LNCaP clone FGC (cell line): ENCODE data around the gene PAK4.

Source experiments
- DNase-seq: peaks from one replicate; pipeline ENCODE4 v3.0.0-alpha.2; 2011; ENCODE audit warnings: low read depth
- H3K4me3 ChIP-seq: 2 replicates; pipeline ENCODE4 v1.5.1; 2011; ENCODE audit warnings: mild to moderate bottlenecking, low read depth, low read length, control low read depth
- TF ChIP-seq, protein P1 (sequence below): IDR thresholded peaks from 2 replicates; pipeline ENCODE4 v1.5.1; 2012; ENCODE audit warnings: mild to moderate bottlenecking; ENCODE audit not compliant: control insufficient read depth, insufficient read depth; ENCODE audit errors: extremely low read depth

The PAK4 gene

DNA sequence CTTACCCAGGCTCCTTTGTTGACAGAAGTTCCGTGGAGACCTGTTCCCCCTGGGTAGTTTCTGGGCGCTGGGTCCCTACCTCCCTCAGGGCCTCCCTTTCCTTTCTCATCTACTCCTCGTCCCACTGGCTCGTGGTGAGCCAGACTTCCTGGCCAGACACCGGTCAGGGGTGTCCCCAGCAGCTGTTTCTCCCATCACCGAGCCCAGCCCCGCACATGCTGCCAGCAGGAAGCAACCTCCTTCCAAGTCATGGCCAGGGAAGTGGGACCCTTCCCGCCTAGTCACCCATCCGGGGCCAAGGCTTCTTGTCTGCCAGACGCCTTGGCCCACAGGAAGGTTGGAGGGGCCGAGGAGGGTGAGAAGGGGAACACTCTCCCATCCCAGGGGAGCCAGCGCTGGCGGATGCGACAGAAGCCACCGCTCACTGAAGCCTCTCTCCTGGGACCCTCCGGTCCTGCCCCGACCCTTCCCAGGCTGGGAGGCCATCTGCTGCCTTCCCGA is 5.7 kb downstream of the PAK4 start:
- no peak for DNase-seq
- H3K4me3 ChIP-seq = peak overlapping the region; percentile 26; the same call in 1 of the 2 replicates
- TF ChIP-seq, protein P1, sequence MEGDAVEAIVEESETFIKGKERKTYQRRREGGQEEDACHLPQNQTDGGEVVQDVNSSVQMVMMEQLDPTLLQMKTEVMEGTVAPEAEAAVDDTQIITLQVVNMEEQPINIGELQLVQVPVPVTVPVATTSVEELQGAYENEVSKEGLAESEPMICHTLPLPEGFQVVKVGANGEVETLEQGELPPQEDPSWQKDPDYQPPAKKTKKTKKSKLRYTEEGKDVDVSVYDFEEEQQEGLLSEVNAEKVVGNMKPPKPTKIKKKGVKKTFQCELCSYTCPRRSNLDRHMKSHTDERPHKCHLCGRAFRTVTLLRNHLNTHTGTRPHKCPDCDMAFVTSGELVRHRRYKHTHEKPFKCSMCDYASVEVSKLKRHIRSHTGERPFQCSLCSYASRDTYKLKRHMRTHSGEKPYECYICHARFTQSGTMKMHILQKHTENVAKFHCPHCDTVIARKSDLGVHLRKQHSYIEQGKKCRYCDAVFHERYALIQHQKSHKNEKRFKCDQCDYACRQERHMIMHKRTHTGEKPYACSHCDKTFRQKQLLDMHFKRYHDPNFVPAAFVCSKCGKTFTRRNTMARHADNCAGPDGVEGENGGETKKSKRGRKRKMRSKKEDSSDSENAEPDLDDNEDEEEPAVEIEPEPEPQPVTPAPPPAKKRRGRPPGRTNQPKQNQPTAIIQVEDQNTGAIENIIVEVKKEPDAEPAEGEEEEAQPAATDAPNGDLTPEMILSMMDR = no peak

DNA sequence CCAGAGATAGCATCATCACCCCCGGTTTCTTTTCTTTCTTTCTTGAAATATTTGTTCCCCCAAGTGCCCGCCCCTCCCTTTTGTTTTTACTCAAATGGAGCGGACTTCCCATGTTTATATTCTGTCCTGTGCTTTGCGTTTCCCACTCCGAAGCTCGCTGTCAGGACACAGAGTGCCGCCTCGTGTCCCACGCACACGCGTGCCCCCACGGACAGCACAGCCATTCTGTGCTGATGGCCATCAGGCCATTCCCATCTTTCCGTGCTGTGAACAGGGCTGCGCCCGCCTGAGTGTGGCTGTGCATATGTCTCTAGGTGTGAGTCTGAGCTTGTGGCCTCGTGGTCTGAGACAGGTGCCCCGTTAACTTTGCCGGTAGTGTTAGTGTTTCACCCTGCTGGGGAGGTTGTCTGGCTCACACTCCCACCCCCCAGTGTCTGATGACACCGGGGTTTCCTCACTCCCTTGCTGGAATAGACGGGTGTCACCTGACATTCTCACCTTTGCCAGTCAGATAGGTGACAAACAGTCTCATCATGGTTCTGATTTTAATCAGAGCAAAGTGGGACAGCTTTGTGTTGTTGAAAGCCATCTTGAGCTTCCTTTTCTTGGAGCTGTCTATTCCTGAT is 6.9 kb downstream of the PAK4 start:
- TF ChIP-seq, protein P1 = no peak
- no peak for DNase-seq
- no peak overlapping the region for H3K4me3 ChIP-seq

DNA sequence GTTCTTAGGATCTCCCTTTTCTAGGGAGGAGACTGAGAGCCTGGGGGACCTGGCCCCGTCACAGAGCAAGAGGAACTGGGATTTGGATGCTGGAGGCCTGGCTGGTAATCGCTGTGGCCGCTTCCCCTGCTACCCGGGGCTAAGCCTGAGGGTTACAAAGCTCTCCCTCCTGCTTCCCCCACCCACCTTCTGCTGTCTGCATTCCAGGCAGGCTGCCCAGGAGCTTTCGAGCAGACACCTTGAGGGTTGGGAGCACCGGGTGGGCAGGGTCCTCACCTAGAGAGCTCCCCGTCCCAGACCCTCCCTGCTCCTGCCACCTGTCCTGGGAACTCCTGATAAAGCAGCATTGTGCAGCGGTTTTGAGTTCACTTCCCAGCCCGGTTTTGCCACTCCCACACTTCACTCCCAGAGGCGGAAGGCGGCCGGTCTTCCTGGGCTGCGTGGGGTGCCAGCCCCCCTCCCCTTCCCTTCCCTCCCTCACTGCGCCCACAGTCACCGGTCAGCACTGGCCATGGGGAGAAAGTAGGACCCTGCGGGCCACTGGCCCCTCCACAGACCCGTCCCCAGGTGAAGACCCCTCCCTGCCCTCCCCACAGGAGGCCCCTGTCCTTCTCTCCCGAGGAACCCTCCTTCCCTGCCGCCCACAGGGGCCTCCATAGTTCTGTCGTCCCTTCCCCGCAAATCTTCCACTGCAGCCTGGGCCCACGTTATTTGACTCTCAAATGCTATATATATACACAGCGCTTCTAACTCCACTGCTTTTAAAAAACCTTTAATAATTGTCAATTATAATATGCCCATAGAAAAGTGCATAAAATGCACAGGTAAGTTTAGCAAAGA is 8.1 kb downstream of the PAK4 start:
- DNase-seq = no peak
- H3K4me3 ChIP-seq = no peak overlapping the region
- TF ChIP-seq, protein P1 = no peak

DNA sequence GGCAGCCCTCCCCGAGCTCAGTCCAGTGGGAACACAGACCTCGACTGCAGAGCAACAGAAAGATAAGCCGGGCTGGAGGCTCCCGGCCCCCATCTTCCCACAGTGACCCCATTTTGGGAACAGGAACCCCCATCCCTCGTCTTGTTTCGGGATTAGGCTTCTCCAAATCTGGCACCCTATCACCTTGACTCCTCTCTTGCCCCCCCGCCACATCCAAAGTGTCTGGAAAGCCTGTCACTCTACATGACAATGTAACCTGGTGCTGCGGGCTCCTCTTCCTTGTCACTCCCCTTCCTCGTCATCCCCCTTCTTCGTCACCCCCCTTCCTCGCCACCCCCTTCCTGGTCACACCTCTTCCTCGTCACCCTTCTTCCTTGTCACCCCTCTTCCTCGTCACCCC is 10.1 kb downstream of the PAK4 start:
- TF ChIP-seq, protein P1 = no peak
- no peak for DNase-seq
- H3K4me3 ChIP-seq = no peak overlapping the region

DNA sequence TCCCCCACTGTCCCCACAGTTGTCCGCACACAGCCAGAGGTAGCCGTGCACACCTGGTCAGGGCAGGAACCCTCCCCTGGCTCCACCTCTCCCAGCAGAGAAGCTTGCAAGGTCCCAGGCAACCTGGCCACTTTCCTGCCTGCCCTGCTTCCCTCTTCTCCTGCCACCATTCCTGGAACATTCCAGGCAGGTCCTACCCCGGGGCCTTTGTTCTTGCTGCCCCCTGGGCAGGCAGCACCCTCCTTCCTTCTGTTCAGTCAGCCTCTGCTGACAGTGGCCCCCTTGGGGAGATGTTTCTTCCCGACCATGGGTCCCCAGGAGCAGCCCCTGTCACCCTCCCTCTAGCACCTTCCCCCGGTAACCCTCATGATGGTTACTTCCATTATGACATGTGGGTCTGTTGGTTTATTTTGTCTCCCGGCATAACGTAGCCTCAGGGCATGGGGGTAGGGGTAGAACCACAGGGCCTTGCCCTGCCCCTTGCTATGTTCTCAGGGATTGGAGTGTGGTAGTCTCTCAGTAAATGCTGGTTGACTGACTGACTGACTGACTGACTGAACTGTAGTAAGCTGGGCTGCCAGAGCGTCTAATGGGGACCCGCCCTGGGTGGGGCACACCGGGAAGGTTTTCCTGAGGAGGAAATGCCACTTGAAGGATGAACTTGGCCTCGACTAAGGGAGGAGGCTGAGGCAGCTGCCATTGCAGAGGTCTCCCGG is 10.8 kb downstream of the PAK4 start:
- DNase-seq = no peak
- no peak overlapping the region for H3K4me3 ChIP-seq
- TF ChIP-seq, protein P1 = no peak

DNA sequence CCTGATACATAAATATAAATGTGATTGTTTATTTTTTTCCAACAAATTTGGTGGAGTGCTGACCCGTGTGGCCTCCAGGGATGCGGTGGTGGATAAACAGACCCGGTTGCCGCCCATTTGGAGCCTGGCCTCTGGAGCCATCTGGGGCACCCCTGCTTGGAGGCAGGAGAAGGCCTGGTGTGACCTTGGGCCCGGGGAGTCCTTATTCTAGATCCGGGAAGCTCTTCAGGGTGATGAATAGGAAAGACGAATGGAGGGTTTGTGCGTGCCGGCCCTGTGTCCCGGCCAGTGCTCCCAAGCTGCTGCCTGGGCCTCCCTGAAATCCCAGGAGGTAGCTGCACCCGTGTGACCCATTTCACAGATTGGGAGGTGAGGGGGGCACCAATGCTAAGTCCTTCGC is 11.5 kb downstream of the PAK4 start:
- H3K4me3 ChIP-seq = no peak overlapping the region
- no peak for DNase-seq
- TF ChIP-seq, protein P1 = no peak
